Ishikawa (cell line): ENCODE measurements around the gene PANX2.

ENCODE experiments used
- CEBPB ChIP-seq: IDR thresholded peaks from 2 replicates; pipeline ENCODE4 v1.6.1; 2012
- EP300 ChIP-seq: IDR thresholded peaks from 2 replicates; pipeline ENCODE4 v1.6.1; 2012; ENCODE audit warnings: borderline replicate concordance
- MAX ChIP-seq: IDR thresholded peaks from 2 replicates; pipeline ENCODE4 v1.6.1; 2012
- NFIC ChIP-seq: IDR thresholded peaks from 2 replicates; pipeline ENCODE4 v1.6.1; 2012
- RAD21 ChIP-seq: IDR thresholded peaks from 2 replicates; pipeline ENCODE4 v1.6.1; 2012; ENCODE audit warnings: low read depth
- TAF1 ChIP-seq: IDR thresholded peaks from 2 replicates; pipeline ENCODE4 v1.6.1; 2012; ENCODE audit warnings: low read depth, mild to moderate bottlenecking
- YY1 ChIP-seq: IDR thresholded peaks from 2 replicates; pipeline ENCODE4 v1.6.1; 2012; ENCODE audit warnings: low read depth

GRCh38 chr22:50175921-50176849 is 5.7 kb downstream of the PANX2 start:
- TF ChIP-seq RAD21 (no peak), EP300 (no peak), CEBPB (no peak), MAX (no peak), YY1 (no peak), NFIC (no peak), TAF1 (no peak)
